ENCODE results near the gene MYO7B.

Gene MYO7B

GRCh38 chr2:127683056-127683455, 147.6 kb downstream of the MYO7B start:
- H3K9me3 ChIP-seq (ENCODE audit: control extremely low read depth in 1 of 5, control insufficient read depth in 4 of 5, insufficient read depth in 2 of 5, low read depth in 1 of 5, low read length in 4 of 5) = peaks cover 0 to 2% (median 0%) of the 10 kb centered on the region in 5 experiments
- DNase-seq = no peak
- POLR2A ChIA-PET = no interaction called here
- peaks cover 0 to 3% (median under 1%) of the 10 kb centered on the region in 5 experiments for H3K27me3 ChIP-seq (replicated peaks in 2 of 5; ENCODE audit: control insufficient read depth in 4 of 5, insufficient read depth in 5 of 5, low read length in 4 of 5)
- peaks cover 0 to 4% (median 1%) of the 10 kb centered on the region in 4 experiments for H3K4me1 ChIP-seq (ENCODE audit: control extremely low read depth in 1 of 4, control insufficient read depth in 4 of 4, insufficient read depth in 4 of 4, low read length in 3 of 4)
- H3K4me3 ChIP-seq (ENCODE audit: control insufficient read depth in 1 of 7, extremely low read depth in 1 of 7, insufficient read depth in 4 of 7, low read depth in 2 of 7, low read length in 6 of 7) = no peak overlapping the region
- no peak overlapping the region for H3K27ac ChIP-seq (ENCODE audit: insufficient read depth in 1 of 2, low read depth in 1 of 2, low read length in 2 of 2, poor library complexity in 1 of 2, severe bottlenecking in 2 of 2)
- no peaks in the 10 kb centered on the region for H3K36me3 ChIP-seq (ENCODE audit: control insufficient read depth in 4 of 4, insufficient read depth in 4 of 4, low read length in 3 of 4)
- CTCF ChIA-PET = no interaction called here

DNA sequence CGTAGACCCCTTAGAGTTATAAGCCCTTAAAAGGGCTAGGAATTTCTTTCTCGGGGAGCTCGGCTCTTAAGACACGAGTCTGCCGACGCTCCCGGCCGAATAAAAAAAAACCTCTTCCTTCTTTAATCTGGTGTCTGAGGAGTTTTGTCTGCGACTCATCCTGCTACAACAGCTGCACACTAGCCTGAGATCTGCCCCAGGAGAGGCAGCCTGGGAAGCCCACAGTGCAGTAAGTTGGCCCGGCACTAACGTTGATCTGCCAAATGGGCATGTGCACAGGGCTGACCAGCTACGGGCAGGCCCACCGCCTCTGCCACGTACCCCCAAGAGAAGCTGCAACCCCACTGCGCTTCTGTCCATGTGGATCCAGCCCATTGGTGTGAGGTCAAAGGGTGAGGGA, 148.3 kb downstream of the MYO7B start:
- H3K27me3 ChIP-seq (replicated peaks in 2 of 5; ENCODE audit: control insufficient read depth in 4 of 5, insufficient read depth in 5 of 5, low read length in 4 of 5) = no peaks in the 10 kb centered on the region
- ChIA-PET POLR2A (no interaction called here), CTCF (no interaction called here)
- H3K27ac ChIP-seq (ENCODE audit: insufficient read depth in 1 of 2, low read depth in 1 of 2, low read length in 2 of 2, poor library complexity in 1 of 2, severe bottlenecking in 2 of 2) = no peak overlapping the region
- WGBS (ENCODE audit: insufficient coverage) = 98% methylated on average over 12 of the region's 15 CpGs
- no peak for DNase-seq
- H3K36me3 ChIP-seq (ENCODE audit: control insufficient read depth in 4 of 4, insufficient read depth in 4 of 4, low read length in 3 of 4) = no peaks in the 10 kb centered on the region
- H3K9me3 ChIP-seq (ENCODE audit: control extremely low read depth in 1 of 5, control insufficient read depth in 4 of 5, insufficient read depth in 2 of 5, low read depth in 1 of 5, low read length in 4 of 5) = peaks cover 0 to 9% (median 0%) of the 10 kb centered on the region in 5 experiments
- no peak overlapping the region for H3K4me3 ChIP-seq (ENCODE audit: control insufficient read depth in 1 of 7, extremely low read depth in 1 of 7, insufficient read depth in 4 of 7, low read depth in 2 of 7, low read length in 6 of 7)
- peaks cover 0 to 4% (median 1%) of the 10 kb centered on the region in 4 experiments for H3K4me1 ChIP-seq (ENCODE audit: control extremely low read depth in 1 of 4, control insufficient read depth in 4 of 4, insufficient read depth in 4 of 4, low read length in 3 of 4)

DNA sequence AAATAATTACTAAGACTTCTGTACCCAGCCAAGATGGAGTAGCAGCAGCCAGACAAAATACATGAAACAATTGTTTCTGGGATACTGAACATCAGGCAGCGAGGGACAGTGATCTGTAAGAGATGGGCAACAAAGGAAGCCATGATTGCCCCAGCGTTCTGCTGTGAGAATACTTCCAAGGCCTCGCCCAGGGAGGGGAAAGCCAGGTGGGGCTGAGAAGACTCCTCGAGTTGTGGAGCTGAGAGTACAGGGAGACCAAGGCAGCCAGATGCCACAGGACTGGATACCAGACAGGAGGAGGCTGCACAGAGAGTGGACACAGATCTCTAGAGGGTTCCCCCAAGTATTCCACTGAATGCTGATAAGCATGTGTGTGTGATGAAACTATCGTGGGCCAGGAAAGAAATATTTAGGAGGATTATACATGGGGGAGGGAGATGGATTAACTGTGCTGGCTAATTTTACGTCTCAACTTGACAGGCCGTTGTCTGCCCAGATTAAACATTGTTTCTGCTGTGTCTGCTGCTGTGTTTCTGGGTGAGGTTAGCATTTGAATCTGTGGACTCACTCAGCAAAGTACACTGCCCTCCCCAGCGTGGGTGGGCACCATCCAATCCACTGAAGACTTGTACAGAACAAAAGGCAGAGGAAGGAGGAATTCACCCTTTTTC, 150.1 kb downstream of the MYO7B start:
- 90% methylated on average over 8 of the region's 8 CpGs for WGBS (ENCODE audit: insufficient coverage)
- POLR2A ChIA-PET = no interaction called here
- Histone ChIP-seq H3K4me1 (ENCODE audit: control extremely low read depth in 1 of 4, control insufficient read depth in 4 of 4, insufficient read depth in 4 of 4, low read length in 3 of 4) (peaks cover 0 to 4% (median 1%) of the 10 kb centered on the region in 4 experiments), H3K4me3 (ENCODE audit: control insufficient read depth in 1 of 7, extremely low read depth in 1 of 7, insufficient read depth in 4 of 7, low read depth in 2 of 7, low read length in 6 of 7) (no peak overlapping the region), H3K27me3 (replicated peaks in 2 of 5; ENCODE audit: control insufficient read depth in 4 of 5, insufficient read depth in 5 of 5, low read length in 4 of 5) (no peaks in the 10 kb centered on the region), H3K27ac (ENCODE audit: insufficient read depth in 1 of 2, low read depth in 1 of 2, low read length in 2 of 2, poor library complexity in 1 of 2, severe bottlenecking in 2 of 2) (no peak overlapping the region), H3K36me3 (ENCODE audit: control insufficient read depth in 4 of 4, insufficient read depth in 4 of 4, low read length in 3 of 4) (no peaks in the 10 kb centered on the region), H3K9me3 (ENCODE audit: control extremely low read depth in 1 of 5, control insufficient read depth in 4 of 5, insufficient read depth in 2 of 5, low read depth in 1 of 5, low read length in 4 of 5) (peaks cover 0 to 16% (median 5%) of the 10 kb centered on the region in 5 experiments)
- no peak for DNase-seq
- CTCF ChIA-PET = no interaction called here

Data from common myeloid progenitor, CD34-positive (primary cell).